A673 (cell line): ENCODE measurements around the gene EHD4. TPM values are rescaled to one million over a fixed set of nuclear protein-coding genes. Genes with fewer than 3 reads are reported as not detected.

Experiments
- BruUV-seq: library from RNA; stranded (reverse); fragments of 400-500 nt; replicated peaks from 2 replicates; lab custom pipeline; 2021; lab: Mats Ljungman, UMichigan
- CTCF ChIA-PET: fragments of 300-600 bp; sonication (Branson Sonifier 250); formaldehyde crosslinking; loops from one replicate; lab custom pipeline; 2022; ENCODE audit warnings: antibody characterized with exemption; lab: Charles Lee
- POLR2A ChIA-PET: fragments of 300-600 bp; sonication (Branson Sonifier 250); formaldehyde crosslinking; loops from one replicate; lab custom pipeline; 2022; ENCODE audit warnings: antibody characterized with exemption; ENCODE audit not compliant: low non-redundant PET; lab: Charles Lee
- DNase-seq: peaks from one replicate; pipeline ENCODE4 v3.0.0-alpha.2; 2015; ENCODE audit warnings: low spot score
- H3K27ac ChIP-seq: fragments of 200-600 bp; sonication (generic); 2 replicates; pipeline ENCODE4 v1.5.1; 2016; ENCODE audit warnings: mixed run types, low read depth, mild to moderate bottlenecking, mixed read lengths, antibody characterized with exemption, low read length; ENCODE audit not compliant: poor library complexity, severe bottlenecking
- H3K27me3 ChIP-seq: fragments of 200-600 bp; sonication (generic); replicated peaks from 2 replicates; pipeline ENCODE4 v1.6.1; 2017; ENCODE audit warnings: mixed run types, low read depth, mild to moderate bottlenecking, mixed read lengths, antibody characterized with exemption, low read length; ENCODE audit not compliant: insufficient read depth, poor library complexity
- H3K36me3 ChIP-seq: fragments of 200-600 bp; sonication (generic); 2 replicates; pipeline ENCODE4 v1.6.1; 2016; ENCODE audit warnings: mixed run types, mild to moderate bottlenecking, mixed read lengths, antibody characterized with exemption, low read length; ENCODE audit not compliant: insufficient read depth, poor library complexity, severe bottlenecking
- H3K4me1 ChIP-seq: fragments of 200-600 bp; sonication (generic); 2 replicates; pipeline ENCODE4 v1.6.1; 2017; ENCODE audit warnings: mixed run types, mild to moderate bottlenecking, mixed read lengths, antibody characterized with exemption, low read length; ENCODE audit not compliant: insufficient read depth, poor library complexity, severe bottlenecking
- H3K4me3 ChIP-seq: fragments of 200-600 bp; sonication (generic); 2 replicates; pipeline ENCODE4 v1.5.1; 2016; ENCODE audit warnings: low read depth, mixed run types, mild to moderate bottlenecking, mixed read lengths, low read length; ENCODE audit not compliant: poor library complexity, severe bottlenecking
- H3K9me3 ChIP-seq: fragments of 200-600 bp; sonication (generic); 2 replicates; pipeline ENCODE4 v1.6.1; 2016; ENCODE audit warnings: mixed run types, low read depth, mild to moderate bottlenecking, mixed read lengths, antibody characterized with exemption, low read length; ENCODE audit not compliant: poor library complexity, severe bottlenecking
- CTCF ChIP-seq: fragments of 300-800, 200-600 bp; sonication (generic); conservative IDR thresholded peaks from 2 replicates; pipeline ENCODE4 v1.5.1; 2017; ENCODE audit warnings: low read depth, mild to moderate bottlenecking, antibody characterized with exemption, low read length, moderate library complexity, mixed read lengths
- EZH2 ChIP-seq: fragments of 200-600 bp; sonication (generic); IDR thresholded peaks from 2 replicates; pipeline ENCODE4 v1.6.1; 2017; ENCODE audit warnings: borderline replicate concordance, low read depth, mild to moderate bottlenecking, mixed read lengths, antibody characterized with exemption, low read length; ENCODE audit not compliant: poor library complexity, severe bottlenecking
- intact Hi-C: fragments of 100-400 bp; cut with micrococcal nuclease; formaldehyde crosslinking; loops from one replicate; pipeline ENCODE4 v1.10.0; 2022; ENCODE audit not compliant: unreplicated experiment
- total RNA-seq: library from RNA; stranded (reverse); gene quantifications from 2 replicates; pipeline ENCODE4 v1.2.3, GENCODE V29; 2021

EHD4 gene
- total RNA-seq, 1 experiment from 2014 or later, result 29.4 TPM

DNA sequence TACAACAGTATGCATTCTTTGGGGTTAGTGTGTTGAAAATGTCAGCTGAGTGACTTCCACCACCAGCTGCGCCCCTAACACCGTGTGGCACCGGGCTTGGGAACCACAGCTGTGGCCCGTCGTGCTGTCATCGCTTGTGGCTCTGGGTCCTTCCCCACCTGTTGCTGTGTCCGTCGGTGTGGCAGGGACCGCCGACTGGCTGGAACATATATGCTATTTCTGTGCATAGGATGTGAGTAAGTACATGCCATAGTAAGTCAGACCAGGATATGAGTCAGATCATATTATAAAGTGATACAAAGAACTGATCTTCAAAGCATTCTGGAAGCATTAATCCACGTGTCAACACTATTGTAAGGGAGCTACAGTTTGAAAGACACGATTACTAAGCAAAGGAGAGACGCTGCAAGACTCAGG lies 31.9 kb downstream of the EHD4 start:
- POLR2A ChIA-PET, result no interaction called here
- H3K36me3 ChIP-seq, result no peaks in the 10 kb centered on the region
- CTCF ChIA-PET, result no interaction called here
- H3K4me1 ChIP-seq, result peaks cover 13% of the 10 kb centered on the region
- no peak overlapping the region for H3K27ac ChIP-seq
- intact Hi-C loops, result no loop called here
- no peaks in the 10 kb centered on the region for H3K27me3 ChIP-seq
- no TSS peak for BruUV-seq
- DNase-seq, result no peak
- no peaks in the 10 kb centered on the region for H3K9me3 ChIP-seq
- TF ChIP-seq EZH2, result no peak
- no peak for TF ChIP-seq CTCF
- no peak overlapping the region for H3K4me3 ChIP-seq

DNA sequence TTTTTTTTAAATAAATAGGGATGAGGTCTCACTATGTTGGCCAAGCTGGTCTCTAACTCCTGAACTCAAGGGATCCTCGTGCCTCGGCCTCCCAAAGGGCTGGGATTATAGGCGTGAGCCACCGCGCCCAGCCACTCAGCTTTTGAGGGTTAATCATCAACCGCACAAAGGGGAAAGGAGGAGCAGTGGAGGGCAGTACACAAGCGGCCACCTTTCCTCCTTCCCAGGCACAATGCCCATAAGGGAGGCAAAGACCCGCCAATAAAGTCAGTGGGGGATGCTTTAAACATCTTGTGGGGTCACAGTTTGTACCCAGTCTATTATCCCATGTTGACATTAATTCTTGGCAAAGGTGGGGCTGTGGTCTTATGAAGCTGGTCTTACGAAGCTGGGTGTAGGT lies 32.4 kb downstream of the EHD4 start:
- intact Hi-C loops, result no loop called here
- TF ChIP-seq CTCF (no peak), EZH2 (no peak)
- Histone ChIP-seq H3K27ac (no peak overlapping the region), H3K4me3 (no peak overlapping the region), H3K4me1 (peaks cover 15% of the 10 kb centered on the region), H3K27me3 (no peaks in the 10 kb centered on the region), H3K9me3 (no peaks in the 10 kb centered on the region), H3K36me3 (no peaks in the 10 kb centered on the region)
- ChIA-PET CTCF (interaction anchor here (0.7 kb wide), 1 partner anchor 50 kb away, joined by 4 read pairs; no protein-coding TSS in a partner anchor), POLR2A (no interaction called here)
- BruUV-seq, result no TSS peak
- DNase-seq, result no peak

GRCh38 chr15:41937568-41937923 lies 34.8 kb downstream of the EHD4 start:
- Histone ChIP-seq H3K4me3 (no peak overlapping the region), H3K27me3 (no peaks in the 10 kb centered on the region), H3K9me3 (no peaks in the 10 kb centered on the region), H3K27ac (peak overlapping the region; percentile 40), H3K36me3 (no peaks in the 10 kb centered on the region), H3K4me1 (peaks cover 14% of the 10 kb centered on the region)
- BruUV-seq, result no TSS peak
- ChIA-PET POLR2A (no interaction called here), CTCF (no interaction called here)
- intact Hi-C loops, result no loop called here
- TF ChIP-seq CTCF (no peak), EZH2 (no peak)
- no peak for DNase-seq
